Omental fat pad (tissue), 4 donors: Measurements from ENCODE around the gene CHMP1B. TPM values are rescaled to one million over a fixed set of nuclear protein-coding genes. Genes with fewer than 3 reads are reported as not detected.

ENCODE experiments used
- ATAC-seq: fragments of 150-250 bp; one replicate; pipeline ENCODE4 v1.9.1; 2016; ENCODE audit warnings: mild to moderate bottlenecking, moderate library complexity; ENCODE audit not compliant: low FRiP score
- DNase-seq: peaks from one replicate; pipeline ENCODE4 v3.0.0-alpha.2; 2019; ENCODE audit warnings: low spot score
- total RNA-seq, 4 donors: library from RNA; depleted of rRNA; stranded (reverse); fragments of >200 nt; gene quantifications; one replicate each; pipeline ENCODE4 v1.1.0, GENCODE V29; 2016
- TF ChIP-seq, protein P1 (sequence below), 3 donors: fragments of 450-650 bp; IDR thresholded peaks; one replicate each; pipeline ENCODE4 v1.5.1; 2016 to 2017; ENCODE audit warnings: antibody characterized with exemption in 3 of 3, mild to moderate bottlenecking in 3 of 3, moderate library complexity in 2 of 3

Gene CHMP1B
- total RNA-seq, 4 donors from 2014 or later = 32.5 to 80.5 (median 44.5) TPM

- no peak for DNase-seq
- TF ChIP-seq, protein P1, sequence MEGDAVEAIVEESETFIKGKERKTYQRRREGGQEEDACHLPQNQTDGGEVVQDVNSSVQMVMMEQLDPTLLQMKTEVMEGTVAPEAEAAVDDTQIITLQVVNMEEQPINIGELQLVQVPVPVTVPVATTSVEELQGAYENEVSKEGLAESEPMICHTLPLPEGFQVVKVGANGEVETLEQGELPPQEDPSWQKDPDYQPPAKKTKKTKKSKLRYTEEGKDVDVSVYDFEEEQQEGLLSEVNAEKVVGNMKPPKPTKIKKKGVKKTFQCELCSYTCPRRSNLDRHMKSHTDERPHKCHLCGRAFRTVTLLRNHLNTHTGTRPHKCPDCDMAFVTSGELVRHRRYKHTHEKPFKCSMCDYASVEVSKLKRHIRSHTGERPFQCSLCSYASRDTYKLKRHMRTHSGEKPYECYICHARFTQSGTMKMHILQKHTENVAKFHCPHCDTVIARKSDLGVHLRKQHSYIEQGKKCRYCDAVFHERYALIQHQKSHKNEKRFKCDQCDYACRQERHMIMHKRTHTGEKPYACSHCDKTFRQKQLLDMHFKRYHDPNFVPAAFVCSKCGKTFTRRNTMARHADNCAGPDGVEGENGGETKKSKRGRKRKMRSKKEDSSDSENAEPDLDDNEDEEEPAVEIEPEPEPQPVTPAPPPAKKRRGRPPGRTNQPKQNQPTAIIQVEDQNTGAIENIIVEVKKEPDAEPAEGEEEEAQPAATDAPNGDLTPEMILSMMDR (IDR thresholded peaks at IDR 0.05) = no peak
- ATAC-seq = no peak
These were observed 8.1 kb downstream of the CHMP1B start for GRCh38 chr18:11859282-11859830.

- DNase-seq = no peak
- TF ChIP-seq, protein P1 (IDR thresholded peaks at IDR 0.05) = no peak
- no peak for ATAC-seq
These were observed 8.7 kb downstream of the CHMP1B start for GRCh38 chr18:11859903-11860407.

DNA sequence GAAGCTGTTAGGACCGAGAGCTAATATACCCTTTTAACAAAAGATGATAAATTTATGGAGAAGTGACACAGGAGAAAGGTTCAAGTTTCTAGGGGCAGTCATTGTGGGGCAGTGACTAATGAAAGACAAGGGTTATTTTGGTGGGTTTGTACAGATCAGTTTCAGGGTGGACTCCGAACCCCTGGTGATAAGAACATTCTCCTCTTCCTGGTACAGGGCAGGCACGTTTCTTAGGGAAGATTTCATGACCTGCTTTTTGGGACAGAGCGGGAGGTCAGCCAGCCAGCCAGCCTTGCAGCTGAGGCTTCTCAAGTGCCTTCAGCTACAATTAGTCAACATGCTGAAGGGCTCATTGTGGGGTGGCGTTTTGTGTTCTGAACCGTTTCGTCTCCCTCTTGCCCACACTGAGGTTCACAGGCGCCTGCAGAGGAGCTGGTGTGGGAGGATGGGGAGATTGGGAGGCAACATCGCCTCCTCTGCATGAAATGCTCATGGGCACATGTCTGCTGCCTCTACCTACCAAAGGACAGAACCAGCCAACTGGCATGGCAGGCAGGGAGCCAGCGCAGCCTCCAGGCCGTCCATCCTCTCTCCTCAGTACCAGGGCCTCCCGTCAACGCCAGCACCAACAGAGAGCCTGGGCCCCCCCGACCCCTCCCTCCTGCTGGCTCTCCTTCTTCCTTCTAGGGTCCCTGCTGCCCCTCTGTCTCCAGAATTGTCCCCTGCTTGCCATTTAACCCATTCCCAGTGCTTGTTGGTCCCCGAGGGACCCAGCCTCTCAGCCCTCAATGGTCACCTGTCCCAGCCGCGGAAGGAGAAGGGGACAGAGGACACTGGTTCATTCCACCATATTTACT, 9.6 kb downstream of the CHMP1B start:
- no peak for ATAC-seq
- TF ChIP-seq, protein P1 (IDR thresholded peaks at IDR 0.05) = no peak
- DNase-seq = no peak

GRCh38 chr18:11861583-11862288, 10.5 kb downstream of the CHMP1B start:
- TF ChIP-seq, protein P1 (IDR thresholded peaks at IDR 0.05) = no peak
- ATAC-seq (no peak), DNase-seq (no peak)

- TF ChIP-seq, protein P1 (IDR thresholded peaks at IDR 0.05) = no peak
- no peak for DNase-seq
- no peak for ATAC-seq
These were observed 11.4 kb downstream of the CHMP1B start for GRCh38 chr18:11862468-11863137.

- TF ChIP-seq, protein P1 (IDR thresholded peaks at IDR 0.05) = no peak
- no peak for ATAC-seq
- no peak for DNase-seq
These were observed 13.3 kb downstream of the CHMP1B start for GRCh38 chr18:11864471-11864870.
